ENCODE results near the gene NDUFS1.

GRCh38 chr2:206154197-206154596, 5.0 kb downstream of the NDUFS1 start:
- TF ChIP-seq POLR2A (IDR thresholded peaks at IDR 0.05; ENCODE audit: low read depth, low read length): no peak
- TF ChIP-seq SMC3 (IDR thresholded peaks at IDR 0.05; ENCODE audit: low read depth, low read length): no peak
- TF ChIP-seq, protein P1, sequence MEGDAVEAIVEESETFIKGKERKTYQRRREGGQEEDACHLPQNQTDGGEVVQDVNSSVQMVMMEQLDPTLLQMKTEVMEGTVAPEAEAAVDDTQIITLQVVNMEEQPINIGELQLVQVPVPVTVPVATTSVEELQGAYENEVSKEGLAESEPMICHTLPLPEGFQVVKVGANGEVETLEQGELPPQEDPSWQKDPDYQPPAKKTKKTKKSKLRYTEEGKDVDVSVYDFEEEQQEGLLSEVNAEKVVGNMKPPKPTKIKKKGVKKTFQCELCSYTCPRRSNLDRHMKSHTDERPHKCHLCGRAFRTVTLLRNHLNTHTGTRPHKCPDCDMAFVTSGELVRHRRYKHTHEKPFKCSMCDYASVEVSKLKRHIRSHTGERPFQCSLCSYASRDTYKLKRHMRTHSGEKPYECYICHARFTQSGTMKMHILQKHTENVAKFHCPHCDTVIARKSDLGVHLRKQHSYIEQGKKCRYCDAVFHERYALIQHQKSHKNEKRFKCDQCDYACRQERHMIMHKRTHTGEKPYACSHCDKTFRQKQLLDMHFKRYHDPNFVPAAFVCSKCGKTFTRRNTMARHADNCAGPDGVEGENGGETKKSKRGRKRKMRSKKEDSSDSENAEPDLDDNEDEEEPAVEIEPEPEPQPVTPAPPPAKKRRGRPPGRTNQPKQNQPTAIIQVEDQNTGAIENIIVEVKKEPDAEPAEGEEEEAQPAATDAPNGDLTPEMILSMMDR (conservative IDR thresholded peaks at IDR 0.05; ENCODE audit: low read depth, low read length): peak; percentile 12; the same call in 1 of the 2 replicates
- TF ChIP-seq, protein P2, sequence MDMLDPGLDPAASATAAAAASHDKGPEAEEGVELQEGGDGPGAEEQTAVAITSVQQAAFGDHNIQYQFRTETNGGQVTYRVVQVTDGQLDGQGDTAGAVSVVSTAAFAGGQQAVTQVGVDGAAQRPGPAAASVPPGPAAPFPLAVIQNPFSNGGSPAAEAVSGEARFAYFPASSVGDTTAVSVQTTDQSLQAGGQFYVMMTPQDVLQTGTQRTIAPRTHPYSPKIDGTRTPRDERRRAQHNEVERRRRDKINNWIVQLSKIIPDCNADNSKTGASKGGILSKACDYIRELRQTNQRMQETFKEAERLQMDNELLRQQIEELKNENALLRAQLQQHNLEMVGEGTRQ (IDR thresholded peaks at IDR 0.05; ENCODE audit: low read depth, low read length): no peak
- TF ChIP-seq RAD21 (IDR thresholded peaks at IDR 0.05; ENCODE audit: low read length): no peak
- TF ChIP-seq MAFK (IDR thresholded peaks at IDR 0.05; ENCODE audit: low read depth, low read length): no peak
- no peak for TF ChIP-seq CEBPB (IDR thresholded peaks at IDR 0.05; ENCODE audit: low read depth, low read length)
- TF ChIP-seq RFX5 (IDR thresholded peaks at IDR 0.05; ENCODE audit: low read depth, low read length): no peak
- TF ChIP-seq RCOR1 (IDR thresholded peaks at IDR 0.05; ENCODE audit: insufficient replicate concordance, low read length): no peak
- TF ChIP-seq CHD1 (IDR thresholded peaks at IDR 0.05; ENCODE audit: low read depth, low read length): no peak

All from IMR-90 (cell line).